ENCODE results near the gene MAPK10.

- TF ChIP-seq CTCF (IDR thresholded peaks at IDR 0.05) (no peak), POLR2A (IDR thresholded peaks at IDR 0.05; ENCODE audit: low read depth) (no peak), POLR2AphosphoS5 (IDR thresholded peaks at IDR 0.05) (no peak)
Observed at GRCh38 chr4:86366920-86367319, 7.1 kb upstream of the MAPK10 start.
